Liver (tissue), 9 donors: ENCODE measurements around the gene PCDH10. TPM values are rescaled to one million over a fixed set of nuclear protein-coding genes. Genes with fewer than 3 reads are reported as not detected.

Source experiments
- DNase-seq: peaks from one replicate; pipeline ENCODE4 v3.0.0-alpha.2; 2017; ENCODE audit warnings: low spot score
- H3K27ac ChIP-seq, 2 donors: one replicate each; pipeline ENCODE4 v1.7.0; 2013; ENCODE audit warnings: inconsistent platforms in 2 of 2, low read length in 2 of 2, control low read depth in 1 of 2, low read depth in 1 of 2, mild to moderate bottlenecking in 1 of 2
- H3K27me3 ChIP-seq, 4 donors: one replicate each; pipeline versions ENCODE4 v1.6.1 to v1.7.0; 2013; ENCODE audit warnings: low read length in 3 of 4, inconsistent platforms in 1 of 4, mild to moderate bottlenecking in 1 of 4, moderate library complexity in 1 of 4; ENCODE audit not compliant: control insufficient read depth in 4 of 4, insufficient read depth in 4 of 4
- H3K36me3 ChIP-seq, 4 donors: one replicate each; pipeline versions ENCODE4 v1.6.1 to v1.7.0; 2013; ENCODE audit warnings: low read length in 3 of 4, mild to moderate bottlenecking in 3 of 4, low read depth in 1 of 4, moderate library complexity in 1 of 4; ENCODE audit not compliant: control insufficient read depth in 4 of 4, insufficient read depth in 3 of 4
- H3K4me1 ChIP-seq, 4 donors: one replicate each; pipeline versions ENCODE4 v1.6.1 to v1.7.0; 2013; ENCODE audit warnings: low read length in 3 of 4, mild to moderate bottlenecking in 3 of 4, moderate library complexity in 1 of 4; ENCODE audit not compliant: control insufficient read depth in 4 of 4, insufficient read depth in 4 of 4
- H3K4me3 ChIP-seq, 3 donors: one replicate each; pipeline versions ENCODE4 v1.6.1 to v1.7.0; 2013; ENCODE audit warnings: low read length in 3 of 3, control low read depth in 1 of 3, low read depth in 1 of 3, mild to moderate bottlenecking in 1 of 3
- H3K9ac ChIP-seq, 2 donors: one replicate each; pipeline ENCODE4 v1.7.0; 2013; ENCODE audit warnings: low read length in 2 of 2, mild to moderate bottlenecking in 2 of 2, moderate library complexity in 2 of 2, control low read depth in 1 of 2, low read depth in 1 of 2
- H3K9me3 ChIP-seq, 4 donors: one replicate each; pipeline versions ENCODE4 v1.6.1 to v1.7.0; 2013; ENCODE audit warnings: low read length in 3 of 4; ENCODE audit not compliant: control insufficient read depth in 4 of 4
- EGR1 ChIP-seq, 2 donors: IDR thresholded peaks; 2 replicates each; pipeline ENCODE4 v1.6.1; 2016 to 2018; ENCODE audit warnings: antibody characterized with exemption in 2 of 2, low read depth in 2 of 2
- FOXA1 ChIP-seq: IDR thresholded peaks from 2 replicates; pipeline ENCODE4 v1.6.1; 2016; ENCODE audit warnings: antibody characterized with exemption
- GABPA ChIP-seq, 2 donors: IDR thresholded peaks in 1 of 2; conservative IDR thresholded peaks in 1 of 2; 2 replicates each; pipeline ENCODE4 v1.6.1; 2016; ENCODE audit warnings: antibody characterized with exemption in 2 of 2, mild to moderate bottlenecking in 1 of 2, moderate library complexity in 1 of 2
- HNF4A ChIP-seq, 2 donors: conservative IDR thresholded peaks; 2 replicates each; pipeline ENCODE4 v1.6.1; 2016; ENCODE audit warnings: antibody characterized with exemption in 2 of 2, mild to moderate bottlenecking in 2 of 2
- HNF4G ChIP-seq: IDR thresholded peaks from 2 replicates; pipeline ENCODE4 v1.6.1; 2016; ENCODE audit warnings: antibody characterized with exemption
- JUND ChIP-seq, 2 donors: IDR thresholded peaks; 2 replicates each; pipeline ENCODE4 v1.6.1; 2016; ENCODE audit warnings: antibody characterized with exemption in 2 of 2
- MAX ChIP-seq: IDR thresholded peaks from 2 replicates; pipeline ENCODE4 v1.6.1; 2016; ENCODE audit warnings: antibody characterized with exemption
- NR2F2 ChIP-seq: IDR thresholded peaks from 2 replicates; pipeline ENCODE4 v1.6.1; 2016; ENCODE audit warnings: antibody characterized with exemption
- RAD21 ChIP-seq, 2 donors: IDR thresholded peaks; 2 replicates each; pipeline ENCODE4 v1.6.1; 2016; ENCODE audit warnings: antibody characterized with exemption in 2 of 2, mild to moderate bottlenecking in 2 of 2
- RXRA ChIP-seq, 2 donors: IDR thresholded peaks; 2 replicates each; pipeline ENCODE4 v1.6.1; 2017 to 2018; ENCODE audit warnings: antibody characterized with exemption in 2 of 2, mild to moderate bottlenecking in 1 of 2
- SP1 ChIP-seq: IDR thresholded peaks from 2 replicates; pipeline ENCODE4 v1.6.1; 2018; ENCODE audit warnings: antibody characterized with exemption, mild to moderate bottlenecking
- TAF1 ChIP-seq: conservative IDR thresholded peaks from 2 replicates; pipeline ENCODE4 v1.6.1; 2016; ENCODE audit warnings: antibody characterized with exemption, mild to moderate bottlenecking
- YY1 ChIP-seq: IDR thresholded peaks from 2 replicates; pipeline ENCODE4 v1.6.1; 2016; ENCODE audit warnings: antibody characterized with exemption, mild to moderate bottlenecking
- WGBS: extraction: QIAGEN DNeasy Blood & Tissue Kit; methylation state at CpG from one replicate; pipeline ENCODE4 v1.1.7; 2013; 5-methylcytosine and 5-hydroxymethylcytosine counted together
- polyA plus RNA-seq, 2 donors: library from polyadenylated mRNA; stranded (reverse) in 1 of 2; unstranded in 1 of 2; fragments of 200-250 nt in 1 of 2; fragments of >200 nt in 1 of 2; fragmentation: Nextera tagmentation in 1 of 2; extraction: Ambion mirVana in 1 of 2; gene quantifications; one replicate each; pipeline versions ENCODE4 v1.2.1 to v1.2.3, GENCODE V29; 2013 to 2015
- total RNA-seq, 2 donors: library from RNA; depleted of rRNA; stranded (reverse); fragments of >200 nt; gene quantifications; one replicate each; pipeline ENCODE4 v1.2.3, GENCODE V29; 2014
- TF ChIP-seq, protein P1 (sequence below): IDR thresholded peaks from 2 replicates; pipeline ENCODE4 v1.6.1; 2016; ENCODE audit warnings: antibody characterized with exemption
- TF ChIP-seq, protein P2 (sequence below): IDR thresholded peaks from 2 replicates; pipeline ENCODE4 v1.6.1; 2016; ENCODE audit warnings: antibody characterized with exemption
- TF ChIP-seq, protein P3 (sequence below): IDR thresholded peaks from 2 replicates; pipeline ENCODE4 v1.6.1; 2016; ENCODE audit warnings: antibody characterized with exemption, mild to moderate bottlenecking
- TF ChIP-seq, protein P4 (sequence below): fragments of 150-350 bp; IDR thresholded peaks from 2 replicates; pipeline ENCODE4 v1.5.1; 2017; ENCODE audit warnings: improper control_type of control experiment, low read depth, low read length; ENCODE audit not compliant: missing input control
- donor health status: healthy.
- donor health status: healthy.
- donor health status: healthy.
- donor health status: healthy.
- donor health status: healthy.

Gene PCDH10
- total and polyA plus RNA-seq, 4 donors, result under 0.01 to 0.09 (median 0.05) TPM; not detected in 1

GRCh38 chr4:133129237-133129636 is 19.9 kb upstream of the PCDH10 start (continued):
- TF ChIP-seq, protein P1, sequence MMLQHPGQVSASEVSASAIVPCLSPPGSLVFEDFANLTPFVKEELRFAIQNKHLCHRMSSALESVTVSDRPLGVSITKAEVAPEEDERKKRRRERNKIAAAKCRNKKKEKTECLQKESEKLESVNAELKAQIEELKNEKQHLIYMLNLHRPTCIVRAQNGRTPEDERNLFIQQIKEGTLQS, result no peak
- TF ChIP-seq YY1, result no peak

DNA sequence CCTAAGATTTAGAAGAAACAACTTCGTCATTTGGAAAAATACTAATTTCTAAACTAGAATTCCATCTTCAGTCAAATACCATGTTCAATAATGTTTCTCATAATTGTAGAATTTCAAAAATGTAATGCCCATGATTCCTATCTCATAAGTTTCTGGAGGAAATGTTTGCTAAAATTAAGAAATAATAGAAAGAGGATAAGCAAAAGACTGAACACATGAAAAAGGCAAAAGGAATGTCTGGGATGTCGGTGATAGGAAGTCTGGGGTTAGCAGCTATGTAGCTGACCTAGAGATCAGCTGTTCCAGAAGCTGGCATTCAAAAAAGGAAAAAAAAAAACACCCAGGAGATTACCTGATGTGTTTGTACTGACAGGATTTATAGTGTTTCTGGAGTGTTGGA is 18.9 kb upstream of the PCDH10 start:
- 72% methylated on average over 2 of the region's 2 CpGs for WGBS
- H3K4me3 ChIP-seq, result no peak overlapping the region
- TF ChIP-seq RAD21 (IDR thresholded peaks at IDR 0.05), result no peak

DNA sequence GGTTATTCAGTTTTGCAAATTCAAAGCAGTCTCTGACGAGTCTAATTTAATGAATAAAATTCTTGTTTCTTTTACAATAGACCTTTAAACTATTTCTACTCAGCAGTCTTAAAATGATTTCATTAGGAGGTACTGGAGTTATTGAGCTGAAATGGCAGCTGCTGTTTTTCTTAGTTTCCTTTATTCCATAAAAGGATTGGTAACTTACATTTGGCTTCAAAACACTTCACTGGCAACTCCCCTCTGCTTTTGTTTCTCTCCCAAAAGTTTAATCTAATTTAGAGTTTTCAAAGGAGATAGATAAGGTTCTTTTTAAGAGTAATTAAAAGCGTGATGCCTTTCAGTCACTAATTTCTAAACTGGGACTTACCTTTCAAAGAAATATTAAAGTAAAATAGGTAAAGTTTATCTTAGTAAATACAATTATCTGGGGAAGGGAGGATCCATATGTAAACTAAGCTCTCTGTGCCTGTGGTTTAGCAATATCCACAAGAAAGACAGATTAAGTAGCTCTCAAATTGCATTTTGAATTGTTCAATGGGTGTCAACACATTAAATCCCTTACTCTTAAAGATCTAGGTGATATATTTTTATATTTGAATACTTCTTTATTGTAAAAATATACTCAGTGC is 17.1 kb upstream of the PCDH10 start:
- WGBS, result 40% methylated on average over 2 of the region's 2 CpGs
- no peaks in the 10 kb centered on the region for H3K4me1 ChIP-seq
- no peak for TF ChIP-seq NR2F2
- TF ChIP-seq, protein P2, sequence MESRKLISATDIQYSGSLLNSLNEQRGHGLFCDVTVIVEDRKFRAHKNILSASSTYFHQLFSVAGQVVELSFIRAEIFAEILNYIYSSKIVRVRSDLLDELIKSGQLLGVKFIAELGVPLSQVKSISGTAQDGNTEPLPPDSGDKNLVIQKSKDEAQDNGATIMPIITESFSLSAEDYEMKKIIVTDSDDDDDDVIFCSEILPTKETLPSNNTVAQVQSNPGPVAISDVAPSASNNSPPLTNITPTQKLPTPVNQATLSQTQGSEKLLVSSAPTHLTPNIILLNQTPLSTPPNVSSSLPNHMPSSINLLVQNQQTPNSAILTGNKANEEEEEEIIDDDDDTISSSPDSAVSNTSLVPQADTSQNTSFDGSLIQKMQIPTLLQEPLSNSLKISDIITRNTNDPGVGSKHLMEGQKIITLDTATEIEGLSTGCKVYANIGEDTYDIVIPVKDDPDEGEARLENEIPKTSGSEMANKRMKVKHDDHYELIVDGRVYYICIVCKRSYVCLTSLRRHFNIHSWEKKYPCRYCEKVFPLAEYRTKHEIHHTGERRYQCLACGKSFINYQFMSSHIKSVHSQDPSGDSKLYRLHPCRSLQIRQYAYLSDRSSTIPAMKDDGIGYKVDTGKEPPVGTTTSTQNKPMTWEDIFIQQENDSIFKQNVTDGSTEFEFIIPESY, result no peak
- no peak for DNase-seq
- no peak overlapping the region for H3K4me3 ChIP-seq
- no peak overlapping the region for H3K27ac ChIP-seq
- peaks cover 0 to 5% (median 0%) of the 10 kb centered on the region in 4 donors for H3K27me3 ChIP-seq
- no peaks in the 10 kb centered on the region for H3K9me3 ChIP-seq
- no peak overlapping the region for H3K9ac ChIP-seq
- H3K36me3 ChIP-seq, result no peaks in the 10 kb centered on the region

More for the DNA sequence above, 18.9 kb upstream of the PCDH10 start:
- Histone ChIP-seq H3K9me3 (no peaks in the 10 kb centered on the region), H3K36me3 (no peaks in the 10 kb centered on the region), H3K9ac (no peak overlapping the region), H3K27ac (no peak overlapping the region), H3K27me3 (peaks cover 0 to 5% (median 0%) of the 10 kb centered on the region in 4 donors), H3K4me1 (no peaks in the 10 kb centered on the region)
- no peak for DNase-seq

DNA sequence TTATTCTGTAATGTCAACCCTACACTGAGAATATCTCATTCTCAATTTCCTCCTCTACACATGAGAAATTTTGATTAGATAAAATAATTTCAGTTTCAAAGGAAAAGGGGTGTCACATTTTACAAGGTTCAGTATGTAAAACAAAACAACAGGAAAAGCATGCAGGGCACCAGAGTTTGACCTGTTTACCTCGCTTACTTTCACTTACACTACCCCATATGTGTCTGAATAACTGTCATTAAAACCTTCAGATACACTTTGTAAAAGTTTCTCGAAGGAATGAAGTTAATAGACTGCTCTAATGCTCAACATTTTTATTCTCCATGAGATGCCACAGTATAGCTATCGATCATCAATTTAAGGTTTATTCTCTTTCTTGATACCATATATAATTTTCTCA is 12.3 kb upstream of the PCDH10 start:
- no peak for DNase-seq
- no peaks in the 10 kb centered on the region for H3K9me3 ChIP-seq
- 72% methylated on average over 3 of the region's 3 CpGs for WGBS
- no peak overlapping the region for H3K27ac ChIP-seq
- no peak overlapping the region for H3K9ac ChIP-seq
- TF ChIP-seq MAX (no peak), FOXA1 (no peak), RXRA (IDR thresholded peaks at IDR 0.05) (no peak), HNF4G (no peak), GABPA (IDR thresholded peaks at IDR 0.05 in 1 of 2, conservative IDR thresholded peaks at IDR 0.05 in 1 of 2) (no peak), YY1 (no peak), HNF4A (conservative IDR thresholded peaks at IDR 0.05) (no peak), JUND (IDR thresholded peaks at IDR 0.05) (no peak), EGR1 (IDR thresholded peaks at IDR 0.05; ENCODE audit: low read depth in 2 of 2) (no peak), SP1 (no peak), TAF1 (no peak)
- TF ChIP-seq, protein P3, sequence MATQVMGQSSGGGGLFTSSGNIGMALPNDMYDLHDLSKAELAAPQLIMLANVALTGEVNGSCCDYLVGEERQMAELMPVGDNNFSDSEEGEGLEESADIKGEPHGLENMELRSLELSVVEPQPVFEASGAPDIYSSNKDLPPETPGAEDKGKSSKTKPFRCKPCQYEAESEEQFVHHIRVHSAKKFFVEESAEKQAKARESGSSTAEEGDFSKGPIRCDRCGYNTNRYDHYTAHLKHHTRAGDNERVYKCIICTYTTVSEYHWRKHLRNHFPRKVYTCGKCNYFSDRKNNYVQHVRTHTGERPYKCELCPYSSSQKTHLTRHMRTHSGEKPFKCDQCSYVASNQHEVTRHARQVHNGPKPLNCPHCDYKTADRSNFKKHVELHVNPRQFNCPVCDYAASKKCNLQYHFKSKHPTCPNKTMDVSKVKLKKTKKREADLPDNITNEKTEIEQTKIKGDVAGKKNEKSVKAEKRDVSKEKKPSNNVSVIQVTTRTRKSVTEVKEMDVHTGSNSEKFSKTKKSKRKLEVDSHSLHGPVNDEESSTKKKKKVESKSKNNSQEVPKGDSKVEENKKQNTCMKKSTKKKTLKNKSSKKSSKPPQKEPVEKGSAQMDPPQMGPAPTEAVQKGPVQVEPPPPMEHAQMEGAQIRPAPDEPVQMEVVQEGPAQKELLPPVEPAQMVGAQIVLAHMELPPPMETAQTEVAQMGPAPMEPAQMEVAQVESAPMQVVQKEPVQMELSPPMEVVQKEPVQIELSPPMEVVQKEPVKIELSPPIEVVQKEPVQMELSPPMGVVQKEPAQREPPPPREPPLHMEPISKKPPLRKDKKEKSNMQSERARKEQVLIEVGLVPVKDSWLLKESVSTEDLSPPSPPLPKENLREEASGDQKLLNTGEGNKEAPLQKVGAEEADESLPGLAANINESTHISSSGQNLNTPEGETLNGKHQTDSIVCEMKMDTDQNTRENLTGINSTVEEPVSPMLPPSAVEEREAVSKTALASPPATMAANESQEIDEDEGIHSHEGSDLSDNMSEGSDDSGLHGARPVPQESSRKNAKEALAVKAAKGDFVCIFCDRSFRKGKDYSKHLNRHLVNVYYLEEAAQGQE, result no peak
- TF ChIP-seq, protein P4, sequence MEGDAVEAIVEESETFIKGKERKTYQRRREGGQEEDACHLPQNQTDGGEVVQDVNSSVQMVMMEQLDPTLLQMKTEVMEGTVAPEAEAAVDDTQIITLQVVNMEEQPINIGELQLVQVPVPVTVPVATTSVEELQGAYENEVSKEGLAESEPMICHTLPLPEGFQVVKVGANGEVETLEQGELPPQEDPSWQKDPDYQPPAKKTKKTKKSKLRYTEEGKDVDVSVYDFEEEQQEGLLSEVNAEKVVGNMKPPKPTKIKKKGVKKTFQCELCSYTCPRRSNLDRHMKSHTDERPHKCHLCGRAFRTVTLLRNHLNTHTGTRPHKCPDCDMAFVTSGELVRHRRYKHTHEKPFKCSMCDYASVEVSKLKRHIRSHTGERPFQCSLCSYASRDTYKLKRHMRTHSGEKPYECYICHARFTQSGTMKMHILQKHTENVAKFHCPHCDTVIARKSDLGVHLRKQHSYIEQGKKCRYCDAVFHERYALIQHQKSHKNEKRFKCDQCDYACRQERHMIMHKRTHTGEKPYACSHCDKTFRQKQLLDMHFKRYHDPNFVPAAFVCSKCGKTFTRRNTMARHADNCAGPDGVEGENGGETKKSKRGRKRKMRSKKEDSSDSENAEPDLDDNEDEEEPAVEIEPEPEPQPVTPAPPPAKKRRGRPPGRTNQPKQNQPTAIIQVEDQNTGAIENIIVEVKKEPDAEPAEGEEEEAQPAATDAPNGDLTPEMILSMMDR, result no peak
- TF ChIP-seq, protein P2, result no peak
- no peak overlapping the region for H3K4me3 ChIP-seq
- H3K27me3 ChIP-seq, result peaks cover 0 to 4% (median 0%) of the 10 kb centered on the region in 4 donors
- no peaks in the 10 kb centered on the region for H3K36me3 ChIP-seq
- H3K4me1 ChIP-seq, result no peaks in the 10 kb centered on the region
